NCI-H2227 (cell line): Measurements from ENCODE around the gene SMIM17.
"Not testable (repeated sequence)": the region's sequence is repeated elsewhere in the genome, so short reads cannot be mapped to it uniquely, and the experiment has no call there.

Experiments used
- DNase-seq: peaks from one replicate; lab custom pipeline; 2025; ENCODE audit not compliant: unreplicated experiment; lab: John Stamatoyannopoulos, UW

The SMIM17 gene

DNA sequence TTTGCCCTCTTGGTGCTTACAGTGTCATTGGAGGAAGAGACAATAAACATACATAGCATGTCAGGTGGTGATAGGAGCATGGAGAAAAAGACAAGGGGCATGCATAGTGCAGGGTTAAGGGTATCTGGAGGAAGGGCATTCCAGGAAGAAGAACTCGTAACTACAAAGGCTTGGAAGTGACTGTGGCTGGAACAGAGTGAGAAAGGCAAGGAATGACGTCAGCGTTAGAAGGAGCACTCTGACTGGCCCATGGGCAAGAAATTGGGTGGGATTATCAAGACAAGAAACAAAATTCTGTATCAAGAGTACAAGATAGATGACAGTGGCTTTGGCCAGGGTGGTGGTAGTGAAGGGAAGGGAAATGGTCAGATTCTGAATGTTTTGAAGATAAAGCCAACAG is 11.2 kb downstream of the SMIM17 start:
- DNase-seq = no peak

DNA sequence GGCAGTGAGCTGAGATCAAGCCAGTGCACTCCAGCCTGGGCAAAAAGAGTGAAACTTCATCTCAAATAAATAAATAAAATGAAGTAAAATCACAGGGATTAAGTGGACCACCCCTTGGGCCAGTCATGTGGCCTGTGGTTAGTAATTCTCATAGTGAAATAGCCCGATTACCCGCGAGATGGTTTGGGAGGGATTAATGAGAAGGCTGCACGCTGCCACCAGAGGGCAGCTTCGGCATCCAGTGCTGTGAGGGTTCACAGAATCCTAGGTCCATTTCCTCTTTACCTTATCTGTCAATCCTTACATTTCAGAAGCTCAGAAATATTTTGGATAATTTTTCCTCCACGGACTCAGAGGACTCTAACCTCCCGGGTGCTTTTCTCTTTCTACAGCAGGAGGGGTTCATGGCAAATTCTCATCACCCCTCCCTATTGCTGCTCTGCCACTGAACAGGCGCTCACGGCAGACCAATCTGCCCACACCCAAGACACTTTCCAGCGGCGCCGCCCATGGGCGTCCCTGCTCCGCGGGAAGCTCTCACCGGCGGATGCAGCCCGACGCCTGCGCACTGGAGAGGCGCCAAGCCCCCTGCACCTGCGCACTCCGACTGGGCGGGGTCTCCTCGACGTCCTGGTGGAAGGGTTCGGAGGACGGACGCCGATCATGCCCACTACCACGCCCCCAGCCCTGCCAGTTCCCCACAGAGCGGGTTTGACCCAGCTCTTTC is 17.6 kb downstream of the SMIM17 start:
- peak; percentile 80 for DNase-seq

DNA sequence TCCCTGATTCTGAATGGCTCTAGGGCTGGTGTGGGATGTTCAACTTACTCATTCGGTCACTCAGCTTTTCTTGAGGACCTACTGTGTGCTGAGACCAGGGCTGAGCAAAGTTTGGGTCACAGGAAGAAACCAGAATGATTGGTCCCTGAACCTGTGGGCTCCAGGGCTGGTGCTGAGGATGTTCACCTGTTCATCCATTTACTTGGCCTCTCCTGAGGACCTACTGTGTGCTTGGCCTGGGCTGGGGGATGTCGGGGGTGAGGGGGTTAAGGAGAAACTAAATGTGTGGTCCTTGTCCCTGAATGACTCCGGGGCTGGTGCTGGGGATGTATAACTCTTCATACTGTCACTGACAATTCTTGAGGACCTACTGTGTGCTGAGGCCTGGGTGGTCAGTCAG is 18.3 kb downstream of the SMIM17 start:
- no peak for DNase-seq

DNA sequence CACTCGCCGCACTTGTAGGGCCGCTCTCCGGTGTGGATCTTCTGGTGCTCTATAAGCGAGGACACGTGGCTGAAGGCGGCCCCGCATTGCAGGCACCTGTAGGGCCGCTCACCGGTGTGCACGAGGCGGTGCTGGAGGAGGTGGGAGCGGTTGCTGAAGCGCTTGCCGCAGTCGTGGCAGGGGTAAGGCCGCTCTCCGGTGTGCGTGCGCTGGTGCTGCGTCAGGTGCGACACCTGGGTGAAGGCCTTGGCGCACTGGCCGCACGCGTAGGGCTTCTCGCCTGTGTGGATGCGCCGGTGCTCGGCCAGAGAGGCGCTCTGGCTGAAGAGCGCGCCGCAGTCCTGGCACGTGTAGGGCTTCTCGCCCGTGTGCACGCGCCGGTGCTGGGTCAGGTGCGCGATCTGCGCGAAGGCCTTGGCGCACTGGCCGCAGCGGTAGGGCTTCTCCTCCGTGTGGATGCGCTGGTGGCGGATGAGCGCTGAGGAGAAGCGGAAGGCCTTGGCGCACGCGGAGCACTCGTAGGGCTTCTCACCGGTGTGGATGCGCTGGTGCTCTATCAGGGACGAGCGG is 21.1 kb downstream of the SMIM17 start:
- DNase-seq = no peak

DNA sequence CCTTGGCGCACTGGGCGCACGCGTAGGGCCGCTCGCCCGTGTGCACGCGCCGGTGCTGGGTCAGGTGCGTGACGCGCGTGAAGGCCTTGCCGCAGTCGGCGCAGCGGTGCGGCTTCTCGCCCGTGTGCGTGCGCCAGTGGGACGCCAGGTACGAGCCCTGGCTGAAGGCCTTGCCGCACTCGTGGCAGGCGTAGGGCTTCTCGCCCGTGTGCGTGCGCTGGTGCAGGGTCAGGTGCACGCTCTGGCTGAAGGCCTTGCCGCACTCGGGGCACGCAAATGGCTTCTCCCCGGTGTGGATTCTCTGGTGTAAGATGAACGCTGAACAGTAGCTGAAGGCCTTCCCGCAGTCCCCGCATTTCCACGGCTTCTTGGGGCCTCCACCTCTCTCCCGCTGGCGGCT is 21.6 kb downstream of the SMIM17 start:
- DNase-seq = no peak

DNA sequence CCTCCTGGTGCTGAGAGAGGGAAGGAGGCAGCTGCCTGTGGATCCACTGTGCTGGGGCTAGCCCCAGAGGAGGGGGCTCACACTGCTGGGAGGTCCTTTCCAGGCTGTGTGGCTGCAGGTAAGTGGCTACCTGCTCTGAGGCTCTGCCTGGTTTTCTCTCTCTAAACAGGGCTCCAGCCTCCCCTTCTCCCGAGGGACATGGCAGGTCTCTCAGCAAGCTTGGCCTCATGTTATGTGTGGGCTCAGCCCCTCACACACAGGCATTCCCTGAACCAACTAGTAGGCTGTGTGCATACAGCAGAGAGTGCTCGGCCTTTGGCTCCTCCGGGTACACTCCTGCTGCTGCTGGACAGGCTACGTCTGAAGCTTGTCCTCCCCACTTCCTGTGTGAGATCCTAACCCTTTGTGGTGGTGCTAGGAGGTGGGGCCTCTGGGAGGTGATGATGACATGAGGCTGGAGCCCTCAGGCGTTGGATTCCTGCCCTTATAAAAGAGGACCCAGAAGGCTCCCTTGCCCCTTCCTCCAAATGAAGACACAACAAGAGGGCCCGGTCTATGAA is 24.4 kb downstream of the SMIM17 start:
- DNase-seq = no peak

DNA sequence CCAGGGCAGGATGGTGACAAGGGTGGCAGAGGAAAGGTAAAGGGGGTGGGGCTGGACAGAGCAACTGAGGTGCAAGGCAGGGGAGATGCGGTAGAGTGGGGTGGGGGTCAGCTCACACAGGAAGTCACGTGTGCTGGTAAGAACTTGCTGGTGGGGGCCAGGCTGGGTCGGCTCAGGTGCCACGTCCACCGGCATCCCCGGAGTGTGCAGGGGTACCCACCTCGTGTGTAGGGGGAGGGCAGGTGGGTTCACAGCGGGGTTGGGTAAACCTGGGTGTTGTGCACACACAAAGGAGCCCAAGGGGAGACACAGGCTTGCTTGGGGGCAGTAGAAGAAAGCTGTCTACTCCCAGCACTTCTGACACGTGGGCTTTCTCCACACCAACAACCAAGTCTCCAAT is 25.7 kb downstream of the SMIM17 start:
- no peak for DNase-seq

DNA sequence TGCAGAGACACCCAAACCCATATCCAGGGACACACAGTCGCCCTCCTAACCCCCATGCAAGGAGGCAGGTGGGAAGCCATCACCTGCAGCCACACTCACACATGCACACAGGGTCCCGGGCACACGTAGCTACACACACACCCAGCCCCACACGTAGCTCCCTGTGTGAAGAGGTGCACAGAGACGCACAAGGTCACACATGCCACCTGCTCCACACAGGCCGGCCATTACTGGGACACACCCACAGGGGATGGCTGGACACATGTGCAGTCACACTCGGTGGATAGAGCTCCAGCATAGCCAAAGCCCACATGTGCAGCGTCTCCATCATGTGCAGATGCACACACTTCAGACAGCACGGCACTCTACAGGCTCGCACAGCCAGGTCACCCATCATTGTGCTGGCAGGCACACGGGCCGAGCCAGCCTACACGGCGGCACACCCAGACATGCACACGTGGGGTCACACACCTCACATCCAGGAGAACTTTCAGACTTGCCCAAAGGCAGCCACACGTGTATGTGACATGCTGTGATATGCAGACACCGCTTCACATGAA is 27.5 kb downstream of the SMIM17 start:
- no peak for DNase-seq

DNA sequence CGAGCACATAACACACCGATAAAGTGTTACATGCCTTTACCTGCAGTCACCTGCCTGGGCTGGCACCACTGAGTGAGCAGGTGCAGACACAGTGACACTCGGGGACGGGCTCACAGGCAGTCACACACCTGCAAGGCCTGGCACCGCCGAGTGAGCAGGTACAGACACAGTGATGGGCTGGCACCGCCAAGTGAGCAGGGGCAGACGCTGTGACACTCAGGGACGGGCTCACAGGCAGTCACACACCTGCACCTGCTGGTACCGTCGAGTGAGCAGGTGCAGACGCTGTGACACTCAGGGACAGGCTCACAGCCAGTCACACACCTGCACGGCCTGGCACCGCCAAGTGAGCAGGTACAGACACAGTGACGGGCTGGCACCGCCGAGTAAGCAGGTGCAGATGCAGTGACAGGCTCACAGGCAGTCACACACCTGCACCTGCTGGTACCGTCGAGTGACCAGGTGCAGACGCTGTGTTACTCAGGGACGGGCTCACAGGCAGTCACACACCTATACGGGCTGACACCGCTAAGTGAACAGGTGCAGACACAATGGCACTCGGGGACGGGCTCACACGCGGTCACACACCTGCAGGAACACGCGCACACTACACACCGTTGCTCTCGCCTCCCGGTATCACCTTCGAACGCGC is 28.1 kb downstream of the SMIM17 start:
- DNase-seq = no peak

DNA sequence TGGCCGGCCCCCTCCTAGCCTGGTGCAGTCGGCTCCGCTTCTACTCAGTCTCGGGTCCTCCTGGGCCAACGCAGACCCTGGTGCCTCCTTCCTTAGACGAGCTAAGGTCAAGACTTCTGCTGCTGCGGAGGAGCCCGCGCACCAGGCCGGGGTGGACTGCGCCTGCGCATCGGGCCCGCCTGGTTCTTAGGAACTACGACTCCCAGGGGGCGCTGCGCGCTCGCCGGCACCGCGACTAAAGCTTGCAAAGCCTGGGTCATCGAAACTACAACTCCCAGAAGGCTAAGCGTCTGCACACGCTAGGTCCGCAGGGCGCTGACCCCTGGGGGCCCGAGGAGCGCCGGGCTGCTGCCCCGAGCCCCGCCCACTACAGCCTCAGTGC is 28.6 kb downstream of the SMIM17 start, which contains the start of gene ZNF835:
ZNF835 (minus strand) TSS at position 145 of the 382 bp plus-strand sequence. CDS start 6,559 bp downstream, outside the sequence.
- peak; percentile 99 for DNase-seq

DNA sequence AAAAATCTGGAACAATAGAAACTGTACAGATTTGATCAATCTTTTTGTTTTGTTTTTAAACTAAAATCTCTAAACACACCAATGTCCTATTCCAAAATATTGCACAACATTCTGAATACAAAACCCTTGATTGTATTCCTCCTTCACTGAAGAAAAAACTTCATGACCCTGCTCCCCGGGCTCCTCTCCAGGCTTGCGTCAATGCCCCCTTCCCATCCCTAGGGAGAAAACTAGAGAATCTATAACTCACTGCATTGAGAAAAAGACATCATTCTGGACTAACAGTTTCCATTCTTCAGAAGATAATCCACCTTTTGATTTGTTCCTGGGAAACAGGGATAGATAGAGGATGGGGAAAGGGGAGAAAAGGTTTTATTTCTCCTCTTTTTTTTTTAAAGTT is 29.7 kb downstream of the SMIM17 start:
- DNase-seq = not testable (repeated sequence)

DNA sequence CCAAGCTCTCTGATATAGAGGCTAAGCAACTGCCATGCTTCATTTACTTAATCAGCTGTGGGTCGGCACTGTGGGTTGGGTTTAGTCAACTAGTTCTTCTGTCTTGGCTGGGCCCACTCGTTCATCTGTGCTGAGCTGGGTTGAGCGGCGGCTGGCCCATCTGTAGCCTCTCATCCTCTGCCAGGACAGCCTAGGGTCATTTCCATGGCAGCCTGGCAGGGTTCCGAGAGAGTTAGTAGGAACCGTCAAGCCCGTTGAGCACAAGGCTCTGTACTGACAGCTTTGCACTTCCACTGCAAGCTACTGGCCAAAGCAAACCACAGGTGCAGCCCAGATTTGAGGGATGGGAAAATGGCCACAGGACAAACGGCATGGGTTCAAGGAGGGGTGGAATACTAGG is 35.2 kb downstream of the SMIM17 start:
- no peak for DNase-seq

DNA sequence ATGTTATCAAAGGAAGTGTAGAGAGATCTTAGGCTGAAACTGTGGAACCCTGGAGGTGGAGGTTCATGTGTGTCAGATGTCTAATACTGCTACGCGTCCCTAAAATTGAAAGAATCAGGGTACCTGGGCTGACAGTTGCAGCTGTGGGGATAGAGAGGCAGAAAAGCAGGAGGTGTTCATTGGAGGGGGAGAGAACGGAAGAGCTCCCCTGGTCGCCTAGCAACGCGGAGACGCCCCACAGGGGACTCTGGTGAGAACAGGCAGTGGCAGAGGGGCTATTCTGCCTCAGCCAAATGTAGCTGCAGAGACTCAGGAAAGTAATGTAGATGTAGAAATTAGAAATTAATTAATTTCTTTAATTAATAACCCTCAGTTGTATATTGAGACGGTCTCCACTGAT is 38.7 kb downstream of the SMIM17 start:
- peak; percentile 71 for DNase-seq

DNA sequence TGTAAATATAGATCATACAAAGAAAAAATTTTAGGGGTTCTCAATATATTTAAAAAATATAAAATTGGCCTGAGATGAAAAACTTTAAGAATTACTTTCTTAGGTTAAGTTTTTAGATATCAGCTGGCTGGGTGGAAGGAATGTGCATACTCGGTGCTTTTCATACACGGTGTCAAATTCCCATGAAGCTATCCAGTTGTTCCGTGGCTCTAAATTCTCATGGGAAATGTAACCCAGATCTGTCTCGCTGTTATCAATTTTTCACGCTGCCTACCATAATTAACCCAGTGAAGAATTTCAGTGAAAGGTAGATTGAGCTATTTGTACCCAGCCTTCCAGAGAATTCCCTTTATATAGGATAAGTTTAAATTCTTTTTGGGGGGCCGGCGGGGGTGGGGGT is 40.2 kb downstream of the SMIM17 start:
- DNase-seq = no peak

DNA sequence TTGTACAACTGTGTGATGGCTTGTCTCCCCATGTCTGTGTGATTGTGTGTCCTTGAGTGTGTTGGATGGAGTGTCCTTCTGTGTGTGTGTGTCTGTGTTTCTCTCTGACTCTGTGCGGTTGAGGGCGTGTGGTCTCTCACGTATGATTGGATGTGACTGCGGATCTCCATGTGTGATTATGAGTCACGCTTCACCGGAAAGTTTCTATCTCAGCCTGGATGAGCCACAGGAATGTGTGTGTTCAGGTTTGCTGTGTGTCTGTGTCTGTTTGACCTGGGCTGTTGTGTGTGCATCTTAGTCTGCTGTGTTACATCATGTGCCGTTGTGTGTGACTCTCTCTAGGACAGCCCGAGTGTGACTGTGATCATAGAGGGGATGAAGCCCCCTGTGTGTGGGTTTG is 44.1 kb downstream of the SMIM17 start:
- DNase-seq = no peak

DNA sequence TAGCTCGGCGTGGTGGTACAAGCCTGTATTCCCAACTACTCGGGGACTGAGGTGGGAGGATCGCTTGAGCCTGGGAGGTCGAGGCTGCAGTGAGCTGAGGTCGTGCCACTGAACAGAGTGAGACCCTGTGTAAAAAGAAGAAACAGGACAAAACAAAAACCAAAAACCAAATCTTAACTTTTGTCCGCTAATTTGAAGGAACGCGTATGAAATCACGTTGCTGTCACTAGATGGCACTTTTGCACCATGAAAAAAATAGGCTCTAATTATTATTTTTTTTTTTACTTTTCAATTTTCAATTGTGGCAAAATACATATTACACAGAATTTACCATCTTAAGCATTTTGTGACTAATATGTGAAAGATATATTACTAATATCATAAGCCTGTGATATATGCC is 46.2 kb downstream of the SMIM17 start:
- DNase-seq = peak; percentile 34

DNA sequence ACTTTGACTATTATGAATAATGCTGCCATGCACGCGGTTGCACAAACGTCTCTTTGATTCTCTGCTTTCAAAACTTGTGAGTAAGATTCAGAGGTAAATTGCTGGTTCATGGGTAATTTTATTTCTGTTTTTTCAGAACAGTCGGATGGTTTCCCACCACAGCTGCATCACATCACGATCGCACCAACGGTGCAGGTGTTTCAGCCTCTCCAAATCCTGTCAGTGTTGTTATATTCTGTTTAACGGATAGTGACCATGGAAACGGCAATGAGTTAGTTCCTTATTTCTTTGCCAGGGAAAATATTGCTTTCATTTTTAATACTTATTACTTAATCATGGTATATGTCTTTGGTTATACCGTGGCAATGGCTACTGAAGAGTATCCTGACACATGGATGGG is 47.7 kb downstream of the SMIM17 start:
- no peak for DNase-seq

DNA sequence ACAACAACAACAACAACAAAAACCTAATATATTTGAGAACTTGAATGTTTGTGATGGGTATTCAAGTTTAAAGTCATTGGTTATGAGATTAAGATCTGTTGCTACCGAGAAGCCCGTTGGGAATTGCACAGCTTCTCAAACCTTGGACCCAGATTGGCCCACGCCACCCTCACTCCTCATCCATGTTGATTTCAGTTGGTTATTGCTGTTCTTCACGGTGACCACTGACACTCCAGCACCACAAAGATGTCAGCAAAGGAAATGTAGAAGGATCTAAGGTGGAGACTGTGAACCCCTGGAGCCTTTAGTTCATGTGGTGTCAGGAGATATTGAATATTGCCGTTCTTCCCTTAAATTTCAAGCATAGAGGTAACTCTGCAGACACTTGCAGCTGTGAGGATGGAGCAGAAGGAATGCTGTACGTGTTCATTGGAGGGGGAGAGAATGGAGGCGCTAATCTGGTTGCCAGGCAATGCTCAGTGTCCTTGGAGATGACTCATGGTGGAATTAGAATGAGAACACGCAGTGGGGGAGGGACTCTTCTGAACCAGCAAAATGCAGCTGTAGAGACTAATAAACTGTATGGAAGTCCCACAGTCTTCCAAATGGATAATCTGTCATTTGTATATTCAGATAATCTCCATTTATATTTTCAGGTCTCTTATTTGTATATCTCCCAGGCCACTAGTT is 49.4 kb downstream of the SMIM17 start:
- DNase-seq = peak; percentile 83

DNA sequence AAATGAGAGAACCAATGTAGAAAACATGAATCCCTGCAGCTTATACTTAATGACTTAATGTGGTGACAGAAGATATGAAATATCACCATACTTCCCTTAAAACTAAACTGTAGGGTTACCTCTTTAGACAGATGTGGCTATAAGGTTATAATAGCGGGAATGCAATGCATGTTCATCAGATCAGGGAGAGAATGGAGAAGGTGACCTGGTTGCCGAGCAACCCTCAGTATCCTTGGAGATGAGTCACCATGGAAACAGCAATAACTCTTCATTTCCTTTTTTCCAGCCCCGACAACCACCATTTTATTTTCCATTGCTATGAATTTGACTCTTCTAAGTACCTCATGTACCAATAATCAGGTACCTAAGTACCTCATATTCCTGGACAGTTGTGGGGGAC is 56.6 kb downstream of the SMIM17 start:
- peak; percentile 88 for DNase-seq

DNA sequence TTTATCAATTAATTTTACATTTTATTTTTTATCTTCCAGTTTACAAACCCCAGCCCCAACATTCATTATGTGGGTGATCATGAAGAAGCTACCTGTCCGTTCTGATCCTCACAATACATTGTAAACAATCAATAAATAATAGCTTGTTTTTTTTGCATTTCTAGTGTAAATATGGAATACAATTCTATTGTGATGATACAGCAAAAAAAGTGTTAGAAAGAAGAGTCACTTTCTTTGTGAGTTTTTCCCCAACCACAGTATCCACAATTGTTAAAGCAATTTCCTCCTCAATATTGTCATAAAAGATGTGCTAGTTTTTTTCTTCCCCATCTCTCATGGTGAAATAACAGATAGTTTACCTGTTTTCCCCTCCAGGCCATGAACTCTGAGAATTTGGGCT is 58.9 kb downstream of the SMIM17 start:
- no peak for DNase-seq

DNA sequence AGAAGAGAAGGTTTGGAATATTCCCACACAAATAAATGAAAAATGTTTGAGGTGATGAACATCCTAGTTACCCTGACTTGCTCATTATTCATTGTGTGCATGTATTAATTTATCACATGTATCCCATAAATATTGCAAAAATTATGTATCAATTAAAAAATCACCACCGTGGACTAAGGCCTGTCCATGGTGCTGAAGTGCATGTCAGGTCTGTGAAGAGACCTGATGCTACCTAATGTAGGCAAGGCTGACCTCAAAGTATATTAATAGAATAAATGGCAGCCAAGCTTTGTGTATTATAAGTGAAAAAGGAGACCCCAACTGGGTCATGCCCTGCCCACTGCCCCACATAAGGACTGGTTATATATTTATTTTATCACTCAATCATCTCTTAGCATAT is 63.0 kb downstream of the SMIM17 start:
- DNase-seq = no peak
